Heart left ventricle (tissue), 13 donors: ENCODE measurements around the gene FBXL3.

ENCODE experiments used
- CTCF ChIP-seq, 12 donors: fragments of 200-600 bp; sonication (generic) in 4 of 12; IDR thresholded peaks; one replicate each; pipeline versions ENCODE4 v1.5.0 to v1.8.0; 2018 to 2022; ENCODE audit warnings: antibody characterized with exemption in 12 of 12, mild to moderate bottlenecking in 5 of 12
- POLR2A ChIP-seq, 2 donors: fragments of 450-650 bp; IDR thresholded peaks; one replicate each; pipeline ENCODE4 v1.6.1; 2017; ENCODE audit warnings: antibody characterized with exemption in 2 of 2, mild to moderate bottlenecking in 2 of 2, moderate library complexity in 2 of 2
- donor health status: ischemic (EF 13 %, LVEDD 7.1; RV severe dilation, severe dysfunction).
- donor health status: DM: no; HTN: yes; CAD: no.
- donor health status: DM: no; HTN: no; CAD: no.
- donor health status: ischemic (EF 25% LVEDD 6.9; RV normal size, moderate dysfunction).
- donor health status: ischemic (EF 25% LVEDD 5.7; RV mildly dilated, moderate dysfunction).
- donor health status: ischemic (EF 35%, LVEDD 5.7; RV mildly dilated, moderate dysfunction).
- donor health status: nonischemic (EF 11% LVEDD 7.7; RV severe dilation, severe dysfunction).
- donor health status: DM: yes; HTN: yes; CAD: no.
- donor health status: PGD.
- donor health status: ischemic (EF 29% LVEDD 5.4; RV normal size, mild dysfunction).
- donor health status: nonischemic (EF 23%, LVEDD 6.1; RV moderate dilation, normal function).

GRCh38 chr13:77053192-77053591 lies 26.2 kb upstream of the FBXL3 start:
- TF ChIP-seq CTCF (IDR thresholded peaks at IDR 0.05), result no peak
- TF ChIP-seq POLR2A (IDR thresholded peaks at IDR 0.05), result no peak
